Measurements from ENCODE around the gene MED4. TPM values are rescaled to one million over a fixed set of nuclear protein-coding genes. Genes with fewer than 3 reads are reported as not detected.

MED4 gene
- total and polyA plus RNA-seq, 8 donors, result 41.1 to 84.0 (median 76.5) TPM

GRCh38 chr13:48037346-48038173 lies 57.3 kb downstream of the MED4 start, which contains the start of gene NUDT15:
Gene NUDT15, plus strand, starts transcription at chr13:48037726. Its CDS starts 21 bp downstream, at chr13:48037747.
- DNase-seq (peak; percentile 95 to 99 (median 98)), ATAC-seq (peak; percentile 99)
- H3K27ac ChIP-seq, result peak within 1 kb of the TSS; percentile 98 to 99
- H3K36me3 ChIP-seq, result peaks cover 0 to 14% of the 10 kb centered on the region in 2 donors
- TF ChIP-seq CTCF (IDR thresholded peaks at IDR 0.05), result peak; percentile 91 to 98
- peaks cover 0 to 3% of the 10 kb centered on the region in 2 donors for H3K9me3 ChIP-seq
- H3K27me3 ChIP-seq, result no peaks in the 10 kb centered on the region
- peak within 1 kb of the TSS; percentile 63 to 68 for H3K4me3 ChIP-seq
- peaks cover 8 to 19% of the 10 kb centered on the region in 2 donors for H3K4me1 ChIP-seq
- intact Hi-C loops (cut with DNase I), result no loop called here

- ATAC-seq (no peak), DNase-seq (no peak)
- no peaks in the 10 kb centered on the region for H3K27me3 ChIP-seq
- no peaks in the 10 kb centered on the region for H3K36me3 ChIP-seq
- H3K4me3 ChIP-seq, result no peak overlapping the region
- intact Hi-C loops (cut with DNase I), result no loop called here
- TF ChIP-seq CTCF (IDR thresholded peaks at IDR 0.05), result no peak
- H3K9me3 ChIP-seq, result peaks cover 0 to 20% of the 10 kb centered on the region in 2 donors
- no peaks in the 10 kb centered on the region for H3K4me1 ChIP-seq
- no peak overlapping the region for H3K27ac ChIP-seq
Measured at GRCh38 chr13:48029859-48030258, 65.0 kb downstream of the MED4 start.

GRCh38 chr13:48028066-48028465 lies 66.8 kb downstream of the MED4 start:
- Histone ChIP-seq H3K27me3 (no peaks in the 10 kb centered on the region), H3K4me1 (no peaks in the 10 kb centered on the region), H3K9me3 (peaks cover 0 to 20% of the 10 kb centered on the region in 2 donors), H3K36me3 (no peaks in the 10 kb centered on the region), H3K4me3 (no peak overlapping the region), H3K27ac (no peak overlapping the region)
- intact Hi-C loops (cut with DNase I), result no loop called here
- no peak for TF ChIP-seq CTCF (IDR thresholded peaks at IDR 0.05)
- DNase-seq, result no peak
- no peak for ATAC-seq

Other genes starting within 250 kb of the MED4 start
- gene SUCLA2, start 93.8 kb downstream of the MED4 start, total RNA-seq, result 10 to 100 TPM; 35.7 to 37.9 TPM
- gene SUCLA2, start 93.8 kb downstream of the MED4 start, polyA plus RNA-seq (ENCODE audit: insufficient read length in 6 of 6), result 10 to 100 TPM; 55.7 to 74.0 (median 62.6) TPM
- 10 to 100 TPM; 15.8 to 16.0 TPM for gene NUDT15, start 57.4 kb downstream of the MED4 start, total RNA-seq
- gene NUDT15, start 57.4 kb downstream of the MED4 start, polyA plus RNA-seq (ENCODE audit: insufficient read length in 6 of 6), result 10 to 100 TPM; 18.1 to 22.2 (median 19.7) TPM
- gene ITM2B, start 138.1 kb upstream of the MED4 start, total RNA-seq, result 100 to 1,000 TPM; 581 to 609 TPM
- 100 to 1,000 TPM; 530 to 683 (median 635) TPM for gene ITM2B, start 138.1 kb upstream of the MED4 start, polyA plus RNA-seq (ENCODE audit: insufficient read length in 6 of 6)
- gene RB1, start 208.6 kb upstream of the MED4 start, total RNA-seq, result 10 to 100 TPM; 32.1 to 45.7 TPM
- 10 to 100 TPM; 42.5 to 53.1 (median 49.4) TPM for gene RB1, start 208.6 kb upstream of the MED4 start, polyA plus RNA-seq (ENCODE audit: insufficient read length in 6 of 6)